HL-60 (cell line): ENCODE measurements around the gene KRR1.

Experiments used
- POLR2AphosphoS5 ChIP-seq: IDR thresholded peaks from 2 replicates; pipeline ENCODE4 v1.6.1; 2012; ENCODE audit warnings: low read depth
- SPI1 ChIP-seq: IDR thresholded peaks from 2 replicates; pipeline ENCODE4 v1.6.1; 2012; ENCODE audit warnings: low read depth, mild to moderate bottlenecking, borderline replicate concordance
- TF ChIP-seq, protein P1 (sequence below): IDR thresholded peaks from one replicate; pipeline ENCODE4 v1.5.1; 2011; ENCODE audit warnings: low read length, control low read depth, inconsistent platforms; ENCODE audit not compliant: insufficient read depth
- TF ChIP-seq, protein P2 (sequence below): IDR thresholded peaks from 2 replicates; pipeline ENCODE4 v1.6.1; 2012; ENCODE audit warnings: low read depth; ENCODE audit not compliant: insufficient replicate concordance

DNA sequence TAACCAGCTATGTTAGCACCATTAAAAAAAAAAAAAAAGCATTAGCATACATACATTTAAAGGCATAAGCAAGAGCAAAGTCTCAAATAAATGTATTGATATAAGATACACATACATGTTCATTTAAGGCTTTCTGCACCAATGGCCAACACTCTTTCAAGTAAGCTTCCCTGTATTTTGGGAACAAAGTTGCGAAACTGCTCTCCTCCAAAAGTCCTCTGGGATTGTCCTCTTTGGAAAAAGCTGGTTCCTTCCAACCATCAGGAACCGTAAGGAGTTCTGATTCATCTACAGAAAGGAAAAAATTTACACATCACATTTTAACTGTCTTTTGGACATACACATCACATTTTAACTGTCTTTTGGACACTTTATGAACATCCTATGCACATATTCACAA lies 3.2 kb downstream of the KRR1 start:
- TF ChIP-seq, protein P1, sequence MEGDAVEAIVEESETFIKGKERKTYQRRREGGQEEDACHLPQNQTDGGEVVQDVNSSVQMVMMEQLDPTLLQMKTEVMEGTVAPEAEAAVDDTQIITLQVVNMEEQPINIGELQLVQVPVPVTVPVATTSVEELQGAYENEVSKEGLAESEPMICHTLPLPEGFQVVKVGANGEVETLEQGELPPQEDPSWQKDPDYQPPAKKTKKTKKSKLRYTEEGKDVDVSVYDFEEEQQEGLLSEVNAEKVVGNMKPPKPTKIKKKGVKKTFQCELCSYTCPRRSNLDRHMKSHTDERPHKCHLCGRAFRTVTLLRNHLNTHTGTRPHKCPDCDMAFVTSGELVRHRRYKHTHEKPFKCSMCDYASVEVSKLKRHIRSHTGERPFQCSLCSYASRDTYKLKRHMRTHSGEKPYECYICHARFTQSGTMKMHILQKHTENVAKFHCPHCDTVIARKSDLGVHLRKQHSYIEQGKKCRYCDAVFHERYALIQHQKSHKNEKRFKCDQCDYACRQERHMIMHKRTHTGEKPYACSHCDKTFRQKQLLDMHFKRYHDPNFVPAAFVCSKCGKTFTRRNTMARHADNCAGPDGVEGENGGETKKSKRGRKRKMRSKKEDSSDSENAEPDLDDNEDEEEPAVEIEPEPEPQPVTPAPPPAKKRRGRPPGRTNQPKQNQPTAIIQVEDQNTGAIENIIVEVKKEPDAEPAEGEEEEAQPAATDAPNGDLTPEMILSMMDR = no peak
- TF ChIP-seq, protein P2, sequence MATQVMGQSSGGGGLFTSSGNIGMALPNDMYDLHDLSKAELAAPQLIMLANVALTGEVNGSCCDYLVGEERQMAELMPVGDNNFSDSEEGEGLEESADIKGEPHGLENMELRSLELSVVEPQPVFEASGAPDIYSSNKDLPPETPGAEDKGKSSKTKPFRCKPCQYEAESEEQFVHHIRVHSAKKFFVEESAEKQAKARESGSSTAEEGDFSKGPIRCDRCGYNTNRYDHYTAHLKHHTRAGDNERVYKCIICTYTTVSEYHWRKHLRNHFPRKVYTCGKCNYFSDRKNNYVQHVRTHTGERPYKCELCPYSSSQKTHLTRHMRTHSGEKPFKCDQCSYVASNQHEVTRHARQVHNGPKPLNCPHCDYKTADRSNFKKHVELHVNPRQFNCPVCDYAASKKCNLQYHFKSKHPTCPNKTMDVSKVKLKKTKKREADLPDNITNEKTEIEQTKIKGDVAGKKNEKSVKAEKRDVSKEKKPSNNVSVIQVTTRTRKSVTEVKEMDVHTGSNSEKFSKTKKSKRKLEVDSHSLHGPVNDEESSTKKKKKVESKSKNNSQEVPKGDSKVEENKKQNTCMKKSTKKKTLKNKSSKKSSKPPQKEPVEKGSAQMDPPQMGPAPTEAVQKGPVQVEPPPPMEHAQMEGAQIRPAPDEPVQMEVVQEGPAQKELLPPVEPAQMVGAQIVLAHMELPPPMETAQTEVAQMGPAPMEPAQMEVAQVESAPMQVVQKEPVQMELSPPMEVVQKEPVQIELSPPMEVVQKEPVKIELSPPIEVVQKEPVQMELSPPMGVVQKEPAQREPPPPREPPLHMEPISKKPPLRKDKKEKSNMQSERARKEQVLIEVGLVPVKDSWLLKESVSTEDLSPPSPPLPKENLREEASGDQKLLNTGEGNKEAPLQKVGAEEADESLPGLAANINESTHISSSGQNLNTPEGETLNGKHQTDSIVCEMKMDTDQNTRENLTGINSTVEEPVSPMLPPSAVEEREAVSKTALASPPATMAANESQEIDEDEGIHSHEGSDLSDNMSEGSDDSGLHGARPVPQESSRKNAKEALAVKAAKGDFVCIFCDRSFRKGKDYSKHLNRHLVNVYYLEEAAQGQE = no peak
- TF ChIP-seq POLR2AphosphoS5 (no peak), SPI1 (no peak)
